K562 (cell line): ENCODE results near the gene FAM174B. TPM values are rescaled to one million over a fixed set of nuclear protein-coding genes. Genes with fewer than 3 reads are reported as not detected.
A peak's percentile ranks its signal among the peaks of the same experiment; 100 is the strongest.

ENCODE experiments used
- CHD4 ChIP-seq: fragments of 200-600 bp; sonication (generic); IDR thresholded peaks from 3 replicates; pipeline ENCODE4 v1.6.1; 2012; ENCODE audit warnings: low read depth, mild to moderate bottlenecking, mixed read lengths, low read length, inconsistent platforms; ENCODE audit not compliant: insufficient read depth, insufficient replicate concordance, poor library complexity, severe bottlenecking
- DEAF1 ChIP-seq: fragments of 450-650 bp; formaldehyde crosslinking; IDR thresholded peaks from 2 replicates; pipeline ENCODE4 v1.4.0; 2020; ENCODE audit warnings: mild to moderate bottlenecking, moderate library complexity
- EGR1 ChIP-seq: fragments of 450-650 bp; conservative IDR thresholded peaks from 2 replicates; pipeline ENCODE4 v1.6.1; 2017; ENCODE audit warnings: mild to moderate bottlenecking
- FOS ChIP-seq: IDR thresholded peaks from 3 replicates; pipeline ENCODE4 v1.6.1; 2011; ENCODE audit not compliant: insufficient read length; ENCODE audit errors: extremely low read depth
- GTF2A2 ChIP-seq: IDR thresholded peaks from 2 replicates; pipeline ENCODE4 v1.6.1; 2016; ENCODE audit warnings: mild to moderate bottlenecking, missing genetic modification characterization, missing compliant biosample characterization
- HNRNPLL ChIP-seq: fragments of 200-400 bp; formaldehyde crosslinking; IDR thresholded peaks from 2 replicates; pipeline ENCODE4 v1.6.1; 2017; ENCODE audit warnings: low read length, low read depth, mild to moderate bottlenecking; ENCODE audit not compliant: poor library complexity, severe bottlenecking
- LARP7 ChIP-seq: fragments of 450-650 bp; IDR thresholded peaks from 2 replicates; pipeline ENCODE4 v1.6.1; 2016
- MAFG ChIP-seq: fragments of 450-650 bp; conservative IDR thresholded peaks from 2 replicates; pipeline ENCODE4 v1.6.1; 2016; ENCODE audit warnings: missing genetic modification characterization, missing compliant biosample characterization
- PHB ChIP-seq: fragments of 250-450 bp; sonication (Bioruptor Pico); IDR thresholded peaks from 2 replicates; pipeline ENCODE4 v1.5.0; 2021
- POLR2AphosphoS5 ChIP-seq: IDR thresholded peaks from 2 replicates; pipeline ENCODE4 v1.6.1; 2011; ENCODE audit warnings: mild to moderate bottlenecking, low read depth, low read length, moderate library complexity; ENCODE audit not compliant: control insufficient read depth, insufficient read depth
- SAFB ChIP-seq: fragments of 200-400 bp; formaldehyde crosslinking; IDR thresholded peaks from 2 replicates; pipeline ENCODE4 v1.6.1; 2017; ENCODE audit warnings: low read depth, low read length, borderline replicate concordance
- SMARCA4 ChIP-seq: fragments of 450-650 bp; IDR thresholded peaks from 2 replicates; pipeline ENCODE4 v1.6.1; 2016
- SP1 ChIP-seq: sonication (generic); formaldehyde crosslinking; IDR thresholded peaks from 2 replicates; pipeline ENCODE4 v1.8.1; 2022; ENCODE audit warnings: mild to moderate bottlenecking, missing genetic modification reagents
- STAT5A ChIP-seq: IDR thresholded peaks from 2 replicates; pipeline ENCODE4 v1.6.1; 2012; ENCODE audit warnings: low read length, inconsistent platforms, borderline replicate concordance
- TCF7L2 ChIP-seq: fragments of 150-350 bp; IDR thresholded peaks from 2 replicates; pipeline ENCODE4 v1.6.1; 2016; ENCODE audit warnings: low read depth, mild to moderate bottlenecking, low read length, moderate library complexity
- TFE3 ChIP-seq: fragments of 450-650 bp; formaldehyde crosslinking; IDR thresholded peaks from 2 replicates; pipeline ENCODE4 v1.4.0; 2020; ENCODE audit warnings: mild to moderate bottlenecking, mixed read lengths
- U2AF2 ChIP-seq: fragments of 200-400 bp; formaldehyde crosslinking; optimal IDR thresholded peaks from 2 replicates; pipeline ENCODE3; 2017; ENCODE audit warnings: low read depth, mild to moderate bottlenecking, low read length
- ZKSCAN8 ChIP-seq: fragments of 200-800 bp; sonication (Bioruptor generic); IDR thresholded peaks from 2 replicates; pipeline ENCODE4 v1.6.1; 2016; ENCODE audit warnings: missing genetic modification characterization, missing compliant biosample characterization
- ZNF584 ChIP-seq: fragments of 200-800 bp; sonication (Bioruptor generic); IDR thresholded peaks from 2 replicates; pipeline ENCODE4 v1.6.1; 2016; ENCODE audit warnings: low read depth, mild to moderate bottlenecking, missing genetic modification characterization, missing compliant biosample characterization
- ZNF79 ChIP-seq: fragments of 250-450 bp; sonication (Bioruptor Pico); IDR thresholded peaks from 2 replicates; pipeline ENCODE4 v1.4.0; 2020; ENCODE audit warnings: low read depth, mild to moderate bottlenecking, moderate library complexity
- polyA plus RNA-seq, 8 experiments: library from polyadenylated mRNA; depleted of rRNA in 4 of 8; stranded (reverse) in 5 of 8; unstranded in 3 of 8; fragments of >200 nt; fragmentation: Nextera tagmentation in 2 of 8; fragmentation: Illumina TruSeq in 1 of 8; extraction: Ambion mirVana in 2 of 8; extraction: Trizol in 1 of 8; gene quantifications; 2 replicates each; pipeline versions ENCODE4 v1.2.1 to v1.2.3, GENCODE V29; 2011 to 2014; ENCODE audit warnings: inconsistent platforms in 1 of 8, missing spikeins in 1 of 8
- total RNA-seq, 7 experiments: library from RNA; depleted of rRNA in 6 of 7; stranded (reverse); fragments of >200 nt in 6 of 7; fragmentation: Illumina TruSeq in 2 of 7; extraction: Trizol in 2 of 7; gene quantifications; 2 replicates each; pipeline versions ENCODE4 v1.2.1 to v1.2.3, GENCODE V29; 2011 to 2021; ENCODE audit warnings: low replicate concordance in 1 of 7
- TF ChIP-seq, protein P1 (sequence below): fragments of 250-450 bp; sonication (Bioruptor Pico); IDR thresholded peaks from 2 replicates; pipeline ENCODE4 v1.5.0; 2021
- TF ChIP-seq, protein P2 (sequence below): fragments of 250-450 bp; sonication (Bioruptor Pico); IDR thresholded peaks from 2 replicates; pipeline ENCODE4 v1.4.0; 2020; ENCODE audit warnings: mild to moderate bottlenecking

Gene FAM174B
- total and polyA plus RNA-seq, 9 of the 15 experiments (the other 6 are each of a cell fraction or from before 2014, with no cell fraction given) = 0.39 to 2.7 (median 1.9) TPM; not detected in 1

GRCh38 chr15:92617549-92618520 lies 37.7 kb downstream of the FAM174B start (continued):
- no peak for TF ChIP-seq DEAF1 (CRISPR knock-in tag)
- TF ChIP-seq ZKSCAN8 (CRISPR knock-in tag) = peak; percentile 73; the same call in 1 of the 2 replicates
- TF ChIP-seq ZNF584 (CRISPR knock-in tag) = no peak
- peak; percentile 95 for TF ChIP-seq SMARCA4
- TF ChIP-seq MAFG (tag) = no peak
- no peak for TF ChIP-seq HNRNPLL
- no peak for TF ChIP-seq TCF7L2
- TF ChIP-seq, protein P1, sequence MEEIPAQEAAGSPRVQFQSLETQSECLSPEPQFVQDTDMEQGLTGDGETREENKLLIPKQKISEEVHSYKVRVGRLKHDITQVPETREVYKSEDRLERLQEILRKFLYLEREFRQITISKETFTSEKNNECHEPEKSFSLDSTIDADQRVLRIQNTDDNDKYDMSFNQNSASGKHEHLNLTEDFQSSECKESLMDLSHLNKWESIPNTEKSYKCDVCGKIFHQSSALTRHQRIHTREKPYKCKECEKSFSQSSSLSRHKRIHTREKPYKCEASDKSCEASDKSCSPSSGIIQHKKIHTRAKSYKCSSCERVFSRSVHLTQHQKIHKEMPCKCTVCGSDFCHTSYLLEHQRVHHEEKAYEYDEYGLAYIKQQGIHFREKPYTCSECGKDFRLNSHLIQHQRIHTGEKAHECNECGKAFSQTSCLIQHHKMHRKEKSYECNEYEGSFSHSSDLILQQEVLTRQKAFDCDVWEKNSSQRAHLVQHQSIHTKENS (CRISPR knock-in tag) = no peak
- no peak for TF ChIP-seq CHD4
- peak; percentile 95 for TF ChIP-seq POLR2AphosphoS5
- peak; percentile 90 for TF ChIP-seq EGR1
- no peak for TF ChIP-seq U2AF2
- TF ChIP-seq SAFB = no peak
- no peak for TF ChIP-seq SP1 (CRISPR knock-in tag)
- peak; percentile 92 for TF ChIP-seq STAT5A
- TF ChIP-seq FOS = peak; percentile 66
- TF ChIP-seq GTF2A2 = no peak
- no peak for TF ChIP-seq LARP7
- no peak for TF ChIP-seq ZNF79 (CRISPR knock-in tag)
- TF ChIP-seq PHB (CRISPR knock-in tag) = no peak
- no peak for TF ChIP-seq TFE3 (CRISPR knock-in tag)
- TF ChIP-seq, protein P2, sequence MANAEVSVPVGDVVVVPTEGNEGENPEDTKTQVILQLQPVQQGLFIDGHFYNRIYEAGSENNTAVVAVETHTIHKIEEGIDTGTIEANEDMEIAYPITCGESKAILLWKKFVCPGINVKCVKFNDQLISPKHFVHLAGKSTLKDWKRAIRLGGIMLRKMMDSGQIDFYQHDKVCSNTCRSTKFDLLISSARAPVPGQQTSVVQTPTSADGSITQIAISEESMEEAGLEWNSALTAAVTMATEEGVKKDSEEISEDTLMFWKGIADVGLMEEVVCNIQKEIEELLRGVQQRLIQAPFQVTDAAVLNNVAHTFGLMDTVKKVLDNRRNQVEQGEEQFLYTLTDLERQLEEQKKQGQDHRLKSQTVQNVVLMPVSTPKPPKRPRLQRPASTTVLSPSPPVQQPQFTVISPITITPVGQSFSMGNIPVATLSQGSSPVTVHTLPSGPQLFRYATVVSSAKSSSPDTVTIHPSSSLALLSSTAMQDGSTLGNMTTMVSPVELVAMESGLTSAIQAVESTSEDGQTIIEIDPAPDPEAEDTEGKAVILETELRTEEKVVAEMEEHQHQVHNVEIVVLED = no peak
